Measurements from ENCODE around the gene PRKN.

The PRKN gene

DNA sequence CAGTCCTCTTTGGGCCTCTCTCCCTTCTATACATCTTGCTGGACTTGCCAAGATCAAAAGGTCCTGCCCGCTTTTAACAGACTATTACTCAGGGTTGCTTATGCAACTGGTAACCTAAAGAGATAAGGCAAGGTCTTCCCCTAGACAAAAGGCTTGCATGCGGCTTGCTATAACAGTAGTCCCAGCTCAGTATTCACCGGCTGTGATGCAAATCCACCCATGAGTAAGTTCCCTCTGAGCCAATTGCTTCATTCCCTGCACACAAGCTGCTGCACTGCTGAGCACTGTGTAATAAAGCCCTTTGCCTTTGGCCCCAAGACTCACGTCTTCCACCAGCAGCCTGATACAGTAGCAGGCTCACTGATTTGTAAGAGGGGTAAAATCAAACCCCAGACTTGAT is 363.8 kb downstream of the PRKN start:
- no peak for DNase-seq

- no peak for DNase-seq
Observed at GRCh38 chr6:162360901-162361567, 366.5 kb downstream of the PRKN start.

GRCh38 chr6:162358625-162359024 is 368.9 kb downstream of the PRKN start:
- no peak for DNase-seq

DNA sequence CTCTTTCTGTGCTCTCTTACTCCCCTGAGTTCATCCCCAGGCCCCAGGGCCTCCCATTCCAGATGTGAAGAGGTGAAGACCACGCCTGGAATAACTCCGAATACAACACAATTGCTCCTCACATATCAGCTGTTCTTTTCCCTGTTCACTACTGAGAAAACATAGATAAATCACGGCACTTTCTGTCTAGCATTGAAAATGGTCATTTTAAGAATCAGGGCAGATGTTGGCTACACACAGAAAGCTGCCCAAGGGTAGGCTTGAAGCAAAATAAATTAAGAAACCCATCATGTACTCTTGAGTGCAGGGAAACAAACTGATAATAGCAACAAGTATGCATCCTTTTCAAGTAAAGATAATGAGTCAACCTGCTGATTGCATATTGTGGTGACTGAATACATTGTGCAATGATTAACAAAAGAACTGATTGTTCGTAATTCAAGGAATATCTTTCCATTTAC is 382.5 kb downstream of the PRKN start:
- no peak for DNase-seq

- no peak for DNase-seq
Observed at GRCh38 chr6:162344646-162345010, 382.9 kb downstream of the PRKN start.

DNA sequence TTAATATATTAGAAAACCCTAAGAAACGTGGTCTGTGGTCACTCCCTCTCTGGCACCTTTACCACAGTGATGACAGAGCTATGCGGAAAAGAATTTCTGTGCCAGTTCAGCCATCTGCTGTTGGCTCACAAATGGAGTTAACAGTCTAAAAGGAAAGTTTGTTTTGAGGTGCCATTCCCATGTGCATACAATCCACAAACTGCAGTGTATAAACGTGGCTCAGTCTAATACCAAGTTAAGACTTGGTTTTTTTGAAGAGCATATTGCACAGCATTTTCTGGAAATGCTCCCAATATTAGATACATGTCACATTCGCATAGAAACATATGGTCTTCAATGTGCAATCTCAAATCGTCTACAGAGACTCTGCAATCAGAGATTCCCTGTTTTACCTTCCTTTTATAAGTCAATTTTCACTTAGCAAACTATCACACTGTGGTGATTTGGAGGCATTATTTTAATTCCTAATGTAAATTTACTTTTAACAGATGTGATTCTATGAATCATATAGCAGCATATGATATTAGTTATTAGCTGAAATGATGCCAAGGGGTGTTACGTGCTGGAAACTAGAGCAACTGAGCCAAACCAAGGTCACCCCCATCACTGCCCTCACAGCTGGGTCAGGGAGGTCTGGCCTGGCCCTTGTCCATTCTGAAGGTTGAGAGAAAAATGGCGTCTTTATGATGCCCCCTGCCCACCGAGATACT is 383.5 kb downstream of the PRKN start:
- no peak for DNase-seq

- no peak for DNase-seq
Observed at GRCh38 chr6:162343198-162343935, 384.2 kb downstream of the PRKN start.

- no peak for DNase-seq
Observed at GRCh38 chr6:162337412-162337811, 390.2 kb downstream of the PRKN start.

DNA sequence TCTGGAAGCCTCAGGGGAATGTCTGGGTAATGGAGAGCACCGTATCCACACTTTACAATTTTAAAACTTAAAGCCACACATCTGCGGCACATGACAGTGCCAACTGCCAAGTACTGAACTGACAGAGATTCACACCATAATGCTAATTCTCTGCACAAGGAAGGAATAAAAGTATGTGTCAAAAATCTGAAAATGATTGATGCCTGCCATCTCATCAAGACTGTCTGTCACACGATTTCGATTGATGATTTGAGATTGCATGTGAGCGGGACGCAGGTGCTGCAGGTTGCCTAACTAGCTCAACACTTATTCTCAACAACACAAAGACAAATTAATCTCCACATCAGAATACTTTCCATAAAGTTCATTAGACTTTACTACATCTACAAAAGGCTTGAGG is 391.2 kb downstream of the PRKN start:
- no peak for DNase-seq

GRCh38 chr6:162332365-162332764 is 395.2 kb downstream of the PRKN start:
- no peak for DNase-seq

DNA sequence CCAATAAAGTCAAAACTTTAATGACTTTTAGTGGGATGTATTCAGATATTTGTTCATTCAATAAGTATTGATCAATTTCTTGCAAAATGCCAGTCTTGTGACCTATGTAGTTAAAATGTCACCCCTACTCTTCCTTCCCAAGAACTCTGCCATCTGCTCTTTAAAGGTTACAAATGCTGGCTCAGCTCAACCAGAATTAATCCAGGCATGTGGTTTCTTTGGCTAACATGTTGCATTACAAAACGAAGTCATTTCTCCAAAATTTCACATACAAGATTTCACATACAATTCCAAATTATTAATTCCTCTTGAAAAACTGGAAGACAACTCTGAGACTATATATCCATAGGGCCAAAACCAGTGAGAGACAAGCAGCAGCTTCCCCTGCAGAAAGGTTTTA is 395.7 kb downstream of the PRKN start:
- no peak for DNase-seq

DNA sequence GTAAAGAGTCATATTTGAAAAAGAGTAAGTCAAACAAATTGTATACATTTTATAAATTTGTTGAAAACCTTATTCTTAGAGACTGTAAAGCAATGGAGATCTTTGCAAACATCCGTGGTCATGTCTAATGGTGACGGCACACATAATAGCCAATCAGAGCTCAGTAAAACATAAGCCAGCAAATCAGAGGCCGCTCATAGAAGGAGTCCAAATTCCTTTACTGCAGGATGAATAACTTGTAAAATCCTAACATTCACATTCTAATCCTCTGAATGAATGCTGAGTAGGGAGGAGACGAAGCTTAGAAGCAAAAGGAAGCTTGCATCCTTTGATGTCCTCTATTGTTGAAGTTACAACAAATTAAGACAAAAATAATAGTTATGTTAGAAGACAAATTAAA is 401.7 kb downstream of the PRKN start:
- no peak for DNase-seq

- DNase-seq: no peak
Observed at GRCh38 chr6:162325051-162325450, 402.5 kb downstream of the PRKN start.

DNA sequence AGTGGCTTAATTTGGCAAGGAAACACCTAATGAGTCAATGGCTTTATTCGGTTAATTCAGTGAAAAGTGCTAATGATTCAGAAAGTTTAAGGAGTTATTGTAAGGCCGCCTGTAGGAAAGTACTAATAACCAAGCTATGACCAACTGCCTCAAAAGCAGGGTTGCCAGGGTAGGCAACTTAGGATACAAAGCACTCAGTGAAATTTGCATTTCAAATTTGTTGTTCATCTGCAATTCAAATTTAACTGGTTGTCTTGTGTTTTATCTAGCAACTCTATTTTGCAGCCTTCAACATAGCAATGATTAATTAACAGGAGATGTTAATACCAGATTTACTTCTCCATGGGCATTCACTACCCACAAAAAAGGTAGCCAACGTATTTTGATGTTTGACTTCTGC is 412.3 kb downstream of the PRKN start:
- no peak for DNase-seq

DNA sequence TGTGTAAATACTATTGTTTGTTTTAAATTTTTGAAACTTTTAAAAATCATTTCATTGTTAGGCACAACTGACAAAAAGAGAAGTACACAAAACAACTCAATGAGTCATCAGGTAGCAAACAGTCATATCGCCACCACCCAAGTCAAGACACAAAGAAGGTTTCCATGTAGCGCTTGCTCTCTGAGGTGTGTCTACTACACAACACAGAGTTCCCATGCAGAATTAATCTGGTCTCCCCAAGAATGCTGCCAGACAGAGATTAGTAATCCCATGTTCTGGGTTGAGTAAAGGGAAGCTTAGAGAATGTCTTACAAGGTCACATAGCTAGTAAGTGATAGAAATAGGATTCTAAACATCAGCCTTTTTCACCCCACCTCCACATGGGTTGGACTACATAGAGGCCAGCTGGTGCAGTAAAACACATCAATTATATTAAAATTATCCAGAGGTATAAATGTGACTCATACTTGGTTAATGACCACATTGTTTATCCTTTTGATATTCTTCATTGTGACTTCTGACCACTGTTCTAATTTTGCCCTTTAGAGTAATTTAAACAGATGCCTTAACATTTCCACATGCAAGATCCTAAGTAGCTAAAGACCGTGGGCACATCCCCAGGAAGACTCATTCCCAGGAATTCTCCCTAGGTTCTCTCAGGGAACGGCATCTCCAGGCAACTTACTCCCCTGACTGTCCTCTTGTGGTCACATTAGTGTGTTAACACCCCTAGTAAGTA is 413.5 kb downstream of the PRKN start:
- DNase-seq: no peak

- no peak for DNase-seq
Observed at GRCh38 chr6:162307865-162308264, 419.7 kb downstream of the PRKN start.

DNA sequence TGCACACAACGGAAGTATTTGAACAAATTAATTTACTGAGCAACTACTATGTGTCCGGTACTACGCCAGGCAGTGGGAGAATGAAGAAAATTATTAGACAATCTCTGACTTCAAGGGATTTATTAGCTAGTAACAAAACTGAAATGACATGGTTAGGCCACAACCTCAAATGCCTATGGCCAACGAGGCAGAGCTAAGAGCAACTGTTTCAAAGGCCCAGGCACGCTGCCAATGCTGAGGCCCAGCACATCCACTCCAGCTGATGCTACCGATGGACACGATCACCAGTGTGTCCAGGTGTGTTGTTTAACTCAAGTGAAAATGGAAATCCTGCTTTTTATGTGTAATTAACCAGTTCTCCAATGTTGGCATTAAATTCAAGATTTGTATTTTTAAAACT is 420.9 kb downstream of the PRKN start:
- DNase-seq: no peak

DNA sequence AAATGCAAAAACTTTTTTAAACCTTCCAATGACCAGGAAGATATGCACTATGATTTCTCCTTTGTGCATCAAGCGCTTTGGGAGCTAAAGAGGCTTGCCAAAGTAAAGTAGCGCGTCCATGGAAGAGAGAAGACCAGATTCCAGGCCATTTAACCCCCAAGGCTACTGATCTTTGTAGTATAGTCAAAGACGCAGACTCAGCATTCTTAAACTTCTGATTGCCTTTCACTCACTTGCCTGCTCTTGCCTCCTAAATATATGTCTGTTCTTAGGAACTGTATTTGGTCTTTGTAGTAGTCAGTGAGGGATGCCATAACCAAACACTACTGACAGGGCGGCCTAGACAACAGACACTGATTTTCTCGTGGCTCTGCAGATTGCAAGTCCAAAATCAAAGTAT is 426.4 kb downstream of the PRKN start:
- no peak for DNase-seq

- no peak for DNase-seq
Observed at GRCh38 chr6:162294029-162294428, 433.5 kb downstream of the PRKN start.

GRCh38 chr6:162292915-162293314 is 434.7 kb downstream of the PRKN start:
- DNase-seq: no peak

DNA sequence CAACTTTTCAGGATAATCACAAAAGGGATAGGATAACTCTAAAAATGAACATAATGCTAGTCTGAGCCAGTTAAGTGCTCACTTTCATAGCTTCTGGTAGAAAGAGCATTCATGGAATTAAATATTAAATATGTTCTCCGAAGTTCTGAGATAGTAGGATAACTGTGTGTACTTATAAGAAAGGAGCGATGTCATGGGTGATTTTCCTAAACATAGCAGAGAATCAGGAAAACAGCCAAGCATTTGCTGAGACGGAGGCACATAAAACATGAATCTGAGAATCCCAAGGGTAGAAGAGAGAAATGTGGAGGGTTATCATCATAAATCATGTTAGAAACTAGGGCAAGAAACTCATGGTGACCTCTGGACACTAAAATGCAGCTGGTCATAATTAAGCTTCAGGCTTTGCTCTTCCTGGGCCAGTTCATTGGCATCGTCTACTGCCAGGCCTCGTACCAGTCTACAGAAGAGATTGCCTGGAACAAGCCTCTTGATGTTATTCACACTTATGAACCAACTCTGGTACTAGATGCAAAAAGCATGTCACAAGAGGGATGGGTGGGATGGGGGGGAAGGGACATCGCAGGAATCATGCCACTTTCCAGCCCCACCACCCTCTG is 436.6 kb downstream of the PRKN start:
- DNase-seq: no peak

- no peak for DNase-seq
Observed at GRCh38 chr6:162289972-162290371, 437.6 kb downstream of the PRKN start.

GRCh38 chr6:162273986-162274385 is 453.6 kb downstream of the PRKN start:
- no peak for DNase-seq
